ENCODE results near the gene FREM2. TPM values are rescaled to one million over a fixed set of nuclear protein-coding genes. Genes with fewer than 3 reads are reported as not detected.

The FREM2 gene
- total RNA-seq, 2 donors from 2014 or later = 12.5 to 17.9 TPM

DNA sequence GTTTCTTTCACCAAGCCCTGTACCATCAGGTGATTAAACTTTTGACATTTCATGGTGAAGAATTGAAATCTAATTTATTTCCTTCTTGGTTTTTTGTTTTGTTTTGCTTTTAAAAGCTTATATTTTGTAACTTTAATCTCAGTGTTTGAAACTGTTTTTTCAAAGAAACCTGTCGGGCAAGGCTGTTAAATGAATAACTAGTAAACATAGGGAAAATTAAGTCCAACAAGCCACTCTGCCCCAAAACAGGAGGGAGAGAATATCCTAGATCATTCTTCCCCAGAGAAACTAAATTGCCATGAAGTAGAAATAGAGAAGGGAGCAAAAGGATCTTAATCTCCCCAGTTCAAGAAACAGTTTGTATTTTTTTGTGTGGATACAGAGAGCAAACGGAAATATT, 98.2 kb downstream of the FREM2 start:
- 11 to 22% methylated on average over 2 of the region's 2 CpGs for WGBS, 2 donors
- Histone ChIP-seq H3K9me3 (no peaks in the 10 kb centered on the region), H3K27me3 (no peaks in the 10 kb centered on the region), H3K36me3 (replicated peaks in 1 of 2; ENCODE audit: insufficient read depth in 1 of 2, low read depth in 2 of 2) (no peaks in the 10 kb centered on the region), H3K4me1 (peaks cover 14% of the 10 kb centered on the region), H3K4me3 (peak overlapping the region in 1 of 2 donors; percentile 21), H3K27ac (peak overlapping the region; percentile 39 to 76 (median 71))
- ATAC-seq (peak; percentile 72), DNase-seq (no peak)
- intact Hi-C loops (cut with DNase I) = no loop called here
- TF ChIP-seq POLR2A (IDR thresholded peaks at IDR 0.05) (peak in 1 of 3 donors; percentile 2), CTCF (IDR thresholded peaks at IDR 0.05) (no peak)

- no peak for DNase-seq
- intact Hi-C loops (cut with DNase I) = no loop called here
- no peaks in the 10 kb centered on the region for H3K9me3 ChIP-seq
- peaks cover 14% of the 10 kb centered on the region for H3K4me1 ChIP-seq
- WGBS, 2 donors = 3 to 4% methylated on average over 1 of the region's 1 CpG
- H3K36me3 ChIP-seq (replicated peaks in 1 of 2; ENCODE audit: insufficient read depth in 1 of 2, low read depth in 2 of 2) = no peaks in the 10 kb centered on the region
- peak; percentile 43 for ATAC-seq
- H3K27ac ChIP-seq = peak overlapping the region; percentile 4 to 76 (median 71)
- H3K27me3 ChIP-seq = no peaks in the 10 kb centered on the region
- TF ChIP-seq POLR2A (IDR thresholded peaks at IDR 0.05) (no peak), CTCF (IDR thresholded peaks at IDR 0.05) (no peak)
- no peak overlapping the region for H3K4me3 ChIP-seq
Measured at GRCh38 chr13:38785490-38785889, 98.6 kb downstream of the FREM2 start.

DNA sequence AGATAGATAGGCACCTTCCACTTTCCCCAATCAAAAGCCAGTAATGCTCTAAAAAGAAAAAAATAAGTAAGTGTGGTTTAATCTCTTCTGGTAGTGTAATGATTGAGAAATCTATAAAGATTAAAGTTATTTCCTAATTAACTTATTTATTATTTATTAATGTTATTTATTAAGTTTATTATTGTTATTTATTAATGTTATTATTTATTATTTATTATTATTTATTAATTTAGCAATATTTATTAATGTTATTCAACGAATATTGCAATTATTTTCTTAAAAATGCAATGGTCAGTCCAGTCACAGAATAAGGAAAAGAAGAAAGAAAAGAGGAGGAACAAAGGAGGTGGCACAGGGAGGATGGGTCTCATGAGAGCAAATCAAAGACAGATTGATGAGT, 100.7 kb downstream of the FREM2 start:
- 65 to 70% methylated on average over 1 of the region's 1 CpG for WGBS, 2 donors
- Histone ChIP-seq H3K4me1 (peaks cover 14% of the 10 kb centered on the region), H3K27me3 (no peaks in the 10 kb centered on the region), H3K9me3 (no peaks in the 10 kb centered on the region), H3K4me3 (no peak overlapping the region), H3K27ac (peak overlapping the region in 1 of 4 donors; percentile 22), H3K36me3 (replicated peaks in 1 of 2; ENCODE audit: insufficient read depth in 1 of 2, low read depth in 2 of 2) (no peaks in the 10 kb centered on the region)
- no peak for ATAC-seq
- intact Hi-C loops (cut with DNase I) = no loop called here
- TF ChIP-seq POLR2A (IDR thresholded peaks at IDR 0.05) (no peak), CTCF (IDR thresholded peaks at IDR 0.05) (no peak)
- no peak for DNase-seq

DNA sequence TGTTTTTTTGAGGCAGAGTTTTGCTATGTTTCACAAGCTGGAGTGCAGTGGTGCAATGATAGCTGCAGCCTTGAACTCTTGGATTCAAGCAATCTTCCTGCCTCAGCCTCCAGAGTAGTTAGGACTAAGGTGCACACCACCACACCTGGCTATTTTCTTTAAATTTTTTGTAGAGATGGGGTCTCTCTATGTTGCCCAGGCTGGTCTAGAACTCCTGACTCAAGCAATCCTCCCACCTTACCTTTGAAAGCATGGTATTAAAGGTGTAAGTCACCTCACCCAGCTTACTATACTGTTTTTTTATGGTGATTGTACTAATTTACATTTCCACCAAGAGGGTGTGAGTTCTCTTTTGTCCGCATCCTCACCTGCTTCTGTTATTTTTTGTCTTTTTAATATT, 110.0 kb downstream of the FREM2 start:
- WGBS, 2 donors = 90 to 96% methylated on average over 1 of the region's 1 CpG
- Histone ChIP-seq H3K27ac (no peak overlapping the region), H3K27me3 (no peaks in the 10 kb centered on the region), H3K4me1 (no peaks in the 10 kb centered on the region), H3K9me3 (no peaks in the 10 kb centered on the region), H3K36me3 (replicated peaks in 1 of 2; ENCODE audit: insufficient read depth in 1 of 2, low read depth in 2 of 2) (no peaks in the 10 kb centered on the region), H3K4me3 (no peak overlapping the region)
- no peak for DNase-seq
- TF ChIP-seq POLR2A (IDR thresholded peaks at IDR 0.05) = no peak
- no peak for TF ChIP-seq CTCF (IDR thresholded peaks at IDR 0.05)
- ATAC-seq = no peak
- intact Hi-C loops (cut with DNase I) = no loop called here

DNA sequence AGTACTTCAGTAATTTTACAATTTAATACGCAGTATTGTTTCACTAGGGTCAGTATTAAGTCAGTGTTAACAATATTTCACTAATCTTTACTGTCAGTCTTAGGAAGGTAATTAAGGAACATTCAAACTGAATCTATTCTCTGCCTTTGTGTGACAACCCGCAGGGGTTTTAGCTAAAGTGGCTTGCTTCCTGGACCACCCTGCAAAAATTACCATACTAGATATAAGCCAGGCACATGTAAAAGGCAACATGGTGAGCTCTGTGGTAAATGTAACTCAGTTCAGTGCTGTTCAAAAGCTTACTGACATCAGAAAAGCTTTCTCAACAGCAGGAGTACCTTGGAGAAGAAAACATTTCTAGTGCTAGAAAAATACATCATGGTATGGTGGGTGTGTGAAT, 116.7 kb downstream of the FREM2 start:
- no peaks in the 10 kb centered on the region for H3K36me3 ChIP-seq (replicated peaks in 1 of 2; ENCODE audit: insufficient read depth in 1 of 2, low read depth in 2 of 2)
- no peak overlapping the region for H3K4me3 ChIP-seq
- no peak for TF ChIP-seq POLR2A (IDR thresholded peaks at IDR 0.05)
- no peak for TF ChIP-seq CTCF (IDR thresholded peaks at IDR 0.05)
- 68 to 78% methylated on average over 2 of the region's 2 CpGs for WGBS, 2 donors
- ATAC-seq (no peak), DNase-seq (no peak)
- no peaks in the 10 kb centered on the region for H3K27me3 ChIP-seq
- intact Hi-C loops (cut with DNase I) = no loop called here
- no peaks in the 10 kb centered on the region for H3K9me3 ChIP-seq
- H3K4me1 ChIP-seq = no peaks in the 10 kb centered on the region
- no peak overlapping the region for H3K27ac ChIP-seq

All from body of pancreas (tissue), 4 donors.